Testis (tissue), 3 donors: ENCODE results near the gene CGNL1. TPM values are rescaled to one million over a fixed set of nuclear protein-coding genes. Genes with fewer than 3 reads are reported as not detected.

ENCODE experiments used
- DNase-seq: peaks from one replicate; pipeline ENCODE4 v3.0.0-alpha.2; 2019
- H3K27ac ChIP-seq, 2 donors: fragments of 200-600 bp; sonication (generic); one replicate each; pipeline ENCODE4 v1.5.1; 2019
- H3K27me3 ChIP-seq: fragments of 200-600 bp; sonication (generic); one replicate; pipeline ENCODE4 v1.5.1; 2019
- H3K36me3 ChIP-seq: fragments of 200-600 bp; sonication (generic); one replicate; pipeline ENCODE4 v1.5.1; 2017; ENCODE audit warnings: low read depth; ENCODE audit errors: missing control alignments
- H3K4me1 ChIP-seq: fragments of 200-600 bp; sonication (generic); one replicate; pipeline ENCODE4 v1.5.1; 2019
- H3K4me3 ChIP-seq, 2 donors: fragments of 200-600 bp; sonication (generic); one replicate each; pipeline ENCODE4 v1.5.1; 2017 to 2019
- H3K9me3 ChIP-seq: fragments of 200-600 bp; sonication (generic); one replicate; pipeline ENCODE4 v1.5.1; 2017
- POLR2A ChIP-seq: fragments of 450-650 bp; IDR thresholded peaks from one replicate; pipeline ENCODE4 v1.6.1; 2017; ENCODE audit warnings: antibody characterized with exemption, mild to moderate bottlenecking, moderate library complexity
- WGBS, 2 donors: methylation state at CpG; one replicate each; pipeline ENCODE4 v1.1.5; 2018; 5-methylcytosine and 5-hydroxymethylcytosine counted together
- intact Hi-C: fragments of 100-400 bp; cut with DNase I; formaldehyde crosslinking; loops from one replicate; pipeline ENCODE4 v1.15.1; 2023; ENCODE audit warnings: low total_unique reads
- polyA plus RNA-seq: library from polyadenylated mRNA; stranded (reverse); fragments of 350-450 nt; fragmentation: Illumina TruSeq; extraction: RNeasy Lipid Tissue Mini Kit (QIAGEN cat#74804); gene quantifications from one replicate; pipeline ENCODE4 v1.2.3, GENCODE V29; 2014; ENCODE audit warnings: low read depth, low replicate concordance; ENCODE audit not compliant: insufficient read depth
- total RNA-seq, 2 donors: library from RNA; depleted of rRNA; stranded (reverse); fragments of >200 nt; gene quantifications; one replicate each; pipeline ENCODE4 v1.2.3, GENCODE V29; 2016
- TF ChIP-seq, protein P1 (sequence below), 3 experiments: fragments of 450-650 bp in 2 of 3; fragments of 200-600 bp in 1 of 3; sonication (generic) in 1 of 3; IDR thresholded peaks; one replicate each; pipeline ENCODE4 v1.5.1; 2016 to 2019; ENCODE audit warnings: antibody characterized with exemption in 3 of 3, mild to moderate bottlenecking in 2 of 3, moderate library complexity in 1 of 3

CGNL1 gene
- total and polyA plus RNA-seq, 3 donors from 2014 or later, result 21.0 to 40.2 (median 29.2) TPM

DNA sequence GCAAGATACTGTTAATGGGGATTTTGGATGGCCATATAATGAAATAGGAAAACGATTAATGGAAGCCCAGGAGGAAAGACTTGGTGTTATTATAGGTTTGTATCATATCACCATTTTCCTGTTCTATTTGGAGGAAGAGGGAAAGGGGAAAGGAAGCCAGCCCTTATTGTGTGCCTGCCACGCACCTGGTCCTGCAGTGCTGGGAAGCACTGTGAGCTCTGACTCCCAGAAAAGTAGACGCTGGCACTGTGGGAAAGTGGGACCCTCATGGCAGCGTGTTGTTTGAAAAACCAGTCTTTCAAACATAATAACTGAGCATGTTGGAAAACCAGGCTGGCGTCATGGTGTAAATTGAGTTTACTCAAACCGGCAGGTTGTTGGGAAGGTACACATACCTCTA is 22.0 kb downstream of the CGNL1 start:
- H3K4me3 ChIP-seq, result no peak overlapping the region
- H3K36me3 ChIP-seq, result no peaks in the 10 kb centered on the region
- no peaks in the 10 kb centered on the region for H3K27me3 ChIP-seq
- no peak for TF ChIP-seq POLR2A
- TF ChIP-seq, protein P1, sequence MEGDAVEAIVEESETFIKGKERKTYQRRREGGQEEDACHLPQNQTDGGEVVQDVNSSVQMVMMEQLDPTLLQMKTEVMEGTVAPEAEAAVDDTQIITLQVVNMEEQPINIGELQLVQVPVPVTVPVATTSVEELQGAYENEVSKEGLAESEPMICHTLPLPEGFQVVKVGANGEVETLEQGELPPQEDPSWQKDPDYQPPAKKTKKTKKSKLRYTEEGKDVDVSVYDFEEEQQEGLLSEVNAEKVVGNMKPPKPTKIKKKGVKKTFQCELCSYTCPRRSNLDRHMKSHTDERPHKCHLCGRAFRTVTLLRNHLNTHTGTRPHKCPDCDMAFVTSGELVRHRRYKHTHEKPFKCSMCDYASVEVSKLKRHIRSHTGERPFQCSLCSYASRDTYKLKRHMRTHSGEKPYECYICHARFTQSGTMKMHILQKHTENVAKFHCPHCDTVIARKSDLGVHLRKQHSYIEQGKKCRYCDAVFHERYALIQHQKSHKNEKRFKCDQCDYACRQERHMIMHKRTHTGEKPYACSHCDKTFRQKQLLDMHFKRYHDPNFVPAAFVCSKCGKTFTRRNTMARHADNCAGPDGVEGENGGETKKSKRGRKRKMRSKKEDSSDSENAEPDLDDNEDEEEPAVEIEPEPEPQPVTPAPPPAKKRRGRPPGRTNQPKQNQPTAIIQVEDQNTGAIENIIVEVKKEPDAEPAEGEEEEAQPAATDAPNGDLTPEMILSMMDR (IDR thresholded peaks at IDR 0.05), result no peak
- no peak overlapping the region for H3K27ac ChIP-seq
- no peaks in the 10 kb centered on the region for H3K9me3 ChIP-seq
- H3K4me1 ChIP-seq, result no peaks in the 10 kb centered on the region
- DNase-seq, result no peak
- intact Hi-C loops, result no loop called here
- 85 to 92% methylated on average over 6 of the region's 6 CpGs for WGBS, 2 donors

DNA sequence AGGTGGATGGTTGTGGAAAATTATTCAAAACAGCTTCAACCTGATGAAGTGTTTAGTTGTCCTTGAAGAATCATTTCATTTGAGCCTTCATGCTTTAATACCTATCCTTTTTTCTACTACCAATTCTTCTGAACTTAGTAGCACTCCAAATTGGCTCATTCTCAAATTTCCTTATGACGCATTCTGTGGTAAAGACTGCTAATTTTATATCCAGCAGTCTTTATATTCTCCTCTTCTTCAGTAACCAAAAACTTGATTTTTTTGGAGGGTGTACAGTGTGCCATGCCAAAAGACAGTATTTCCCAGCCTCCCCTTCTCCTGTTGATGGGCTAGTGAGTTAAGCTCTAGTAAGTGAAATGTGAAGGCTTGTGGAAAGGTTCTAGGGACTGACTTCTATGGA is 25.2 kb downstream of the CGNL1 start:
- 88 to 100% methylated on average over 1 of the region's 1 CpG for WGBS, 2 donors
- no peak for DNase-seq
- TF ChIP-seq, protein P1 (IDR thresholded peaks at IDR 0.05), result no peak
- TF ChIP-seq POLR2A, result no peak
- H3K27ac ChIP-seq, result no peak overlapping the region
- intact Hi-C loops, result no loop called here
- H3K4me3 ChIP-seq, result no peak overlapping the region
- no peaks in the 10 kb centered on the region for H3K4me1 ChIP-seq
- no peaks in the 10 kb centered on the region for H3K36me3 ChIP-seq
- H3K27me3 ChIP-seq, result no peaks in the 10 kb centered on the region
- no peaks in the 10 kb centered on the region for H3K9me3 ChIP-seq

DNA sequence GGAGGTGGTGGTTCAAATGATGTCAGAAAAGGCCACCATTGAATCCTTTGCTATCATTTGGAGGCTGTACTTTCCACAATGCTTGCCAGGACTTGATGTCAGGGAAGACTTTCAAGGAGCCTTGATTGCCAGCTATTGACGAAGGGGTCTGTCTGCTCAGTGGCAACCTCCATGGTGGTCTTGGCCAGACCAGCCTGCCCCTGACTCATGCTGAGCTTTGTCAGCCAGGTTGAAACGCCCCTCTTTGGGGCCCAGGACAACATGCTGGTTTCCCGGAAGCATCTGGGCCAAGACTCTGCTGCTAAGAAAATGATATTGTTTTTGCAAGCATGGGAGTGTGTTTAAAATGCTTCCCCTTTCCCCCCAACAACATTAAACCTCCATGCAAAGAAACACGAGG is 26.7 kb downstream of the CGNL1 start:
- TF ChIP-seq POLR2A, result no peak
- TF ChIP-seq, protein P1 (IDR thresholded peaks at IDR 0.05), result no peak
- H3K9me3 ChIP-seq, result no peaks in the 10 kb centered on the region
- no peaks in the 10 kb centered on the region for H3K27me3 ChIP-seq
- H3K4me3 ChIP-seq, result no peak overlapping the region
- WGBS, 2 donors, result 46 to 49% methylated on average over 4 of the region's 4 CpGs
- intact Hi-C loops, result no loop called here
- H3K27ac ChIP-seq, result no peak overlapping the region
- H3K36me3 ChIP-seq, result no peaks in the 10 kb centered on the region
- DNase-seq, result no peak
- H3K4me1 ChIP-seq, result no peaks in the 10 kb centered on the region

DNA sequence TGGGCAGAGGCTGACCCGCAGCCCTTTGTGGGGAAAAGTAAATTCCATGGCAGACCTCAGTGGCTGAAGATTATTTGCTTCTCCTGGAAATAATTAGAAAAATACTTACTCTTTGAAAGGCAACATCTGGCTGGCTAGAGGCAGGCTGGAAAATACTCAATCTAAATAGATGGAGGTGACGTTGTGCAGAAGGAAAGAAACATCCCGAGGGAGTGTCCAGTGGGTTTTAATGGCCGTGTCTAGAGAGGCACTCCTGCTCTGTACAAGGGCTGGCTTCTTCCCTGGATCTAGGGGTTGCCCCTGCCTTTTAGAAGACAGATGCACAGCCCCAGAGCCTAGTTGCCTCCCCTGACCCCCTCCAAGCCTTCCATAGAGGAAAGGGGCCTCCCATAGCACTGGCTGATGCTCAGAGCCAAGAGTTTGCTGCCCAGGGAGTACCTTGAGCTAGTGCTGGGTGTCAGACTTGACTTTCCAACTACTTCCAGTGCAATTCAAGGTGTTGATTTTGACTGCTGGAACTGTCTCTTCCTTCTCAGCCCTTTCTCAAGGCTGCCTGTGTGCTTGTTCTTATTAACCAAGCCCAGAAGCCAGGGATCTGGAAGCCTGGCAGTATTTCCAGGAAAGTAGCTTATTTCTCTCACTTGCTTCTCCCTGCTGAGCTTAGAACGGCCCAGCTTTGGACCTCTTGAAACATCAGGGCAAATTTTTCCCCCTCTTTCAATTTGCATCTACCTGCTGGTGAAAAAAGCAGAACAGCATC is 27.4 kb downstream of the CGNL1 start:
- 38 to 51% methylated on average over 5 of the region's 5 CpGs for WGBS, 2 donors

More for the DNA sequence above, 27.4 kb downstream of the CGNL1 start:
- no peaks in the 10 kb centered on the region for H3K36me3 ChIP-seq
- no peak overlapping the region for H3K4me3 ChIP-seq
- DNase-seq, result no peak
- intact Hi-C loops, result no loop called here
- peak overlapping the region in 1 of 2 donors; percentile 14 for H3K27ac ChIP-seq
- no peaks in the 10 kb centered on the region for H3K4me1 ChIP-seq
- no peak for TF ChIP-seq POLR2A
- TF ChIP-seq, protein P1 (IDR thresholded peaks at IDR 0.05), result no peak
- no peaks in the 10 kb centered on the region for H3K27me3 ChIP-seq
- no peaks in the 10 kb centered on the region for H3K9me3 ChIP-seq
